K562 (cell line): ENCODE results near the gene GCSH. TPM values are rescaled to one million over a fixed set of nuclear protein-coding genes. Genes with fewer than 3 reads are reported as not detected.

Experiments
- ATAC-seq: fragments of 200-7000 bp; cut with Tn5 transposase; 3 replicates; pipeline ENCODE4 v1.9.1; 2020; ENCODE audit warnings: moderate library complexity
- Bru-seq: library from RNA; stranded (reverse); fragments of 400-500 nt; gene quantifications from one replicate; lab custom pipeline; 2021; lab: Mats Ljungman, UMichigan
- BruChase-seq, 2 experiments: library from RNA; stranded (reverse); fragments of 400-500 nt; gene quantifications; one replicate each; lab custom pipeline; 2021; lab: Mats Ljungman, UMichigan
- BruUV-seq: library from RNA; stranded (reverse); fragments of 400-500 nt; replicated peaks from 2 replicates; lab custom pipeline; 2021; lab: Mats Ljungman, UMichigan
- CTCF ChIA-PET: fragments of 300-600 bp; formaldehyde crosslinking; extraction: SDS; loops from one replicate; lab custom pipeline; 2021; ENCODE audit warnings: low intra/inter-chr PET ratio; lab: Yijun Ruan, JAX
- POLR2A ChIA-PET: fragments of 300-600, 350-650 bp; sonication (Branson Sonifier 250); formaldehyde crosslinking; extraction: SDS; loops from one replicate; lab custom pipeline; 2021; ENCODE audit warnings: antibody characterized with exemption, inconsistent platforms; lab: Yijun Ruan, JAX
- DNase-seq, 4 experiments: peaks; one replicate each; pipeline versions ENCODE4 v3.0.0 to v3.0.0-alpha.2; 2011 to 2018; ENCODE audit warnings: low spot score in 3 of 4, mixed read lengths in 3 of 4; ENCODE audit errors: extremely low read depth in 1 of 4
- FAIRE-seq: peaks from 2 replicates; lab custom pipeline; 2011; peaks lifted over from hg19 to GRCh38; lab: Jason Lieb, UNC
- H2AFZ ChIP-seq: 2 replicates; pipeline ENCODE4 v1.6.0; 2011; ENCODE audit warnings: low read depth, low read length, control low read depth, inconsistent platforms
- H3K27ac ChIP-seq: fragments of 200-600 bp; 3 replicates; pipeline ENCODE4 v1.8.0; 2011; ENCODE audit warnings: low read depth, mild to moderate bottlenecking, control low read depth, inconsistent platforms, low read length, moderate library complexity, mixed read lengths; ENCODE audit errors: extremely low read depth
- H3K27me3 ChIP-seq, 2 experiments: fragments of 300-600 bp in 1 of 2; 2 replicates in 1 of 2; 3 replicates in 1 of 2; pipeline versions ENCODE4 v1.6.0 to v1.8.0; 2011; ENCODE audit warnings: inconsistent platforms in 2 of 2, low read length in 2 of 2, mild to moderate bottlenecking in 1 of 2, mixed read lengths in 1 of 2, moderate library complexity in 1 of 2; ENCODE audit not compliant: control insufficient read depth in 2 of 2, insufficient read depth in 2 of 2
- H3K36me3 ChIP-seq: fragments of 300-600 bp; 3 replicates; pipeline ENCODE4 v1.8.0; 2011; ENCODE audit warnings: mild to moderate bottlenecking, low read length, inconsistent platforms; ENCODE audit not compliant: control insufficient read depth, insufficient read depth
- H3K4me1 ChIP-seq, 2 experiments: fragments of 200-600 bp in 1 of 2; replicated peaks in 1 of 2; 2 replicates in 1 of 2; 3 replicates in 1 of 2; pipeline versions ENCODE4 v1.5.1 to v1.8.0; 2011; ENCODE audit warnings: inconsistent platforms in 2 of 2, low read length in 2 of 2, mild to moderate bottlenecking in 1 of 2, mixed read lengths in 1 of 2, moderate library complexity in 1 of 2; ENCODE audit not compliant: control insufficient read depth in 2 of 2, insufficient read depth in 2 of 2
- H3K4me2 ChIP-seq: 2 replicates; pipeline ENCODE4 v1.6.1; 2011; ENCODE audit warnings: low read length, control low read depth, inconsistent platforms, mixed read lengths; ENCODE audit not compliant: insufficient read depth
- H3K4me3 ChIP-seq: fragments of 200-600 bp; sonication (generic), shearing (Covaris generic); 2 replicates; pipeline ENCODE4 v1.5.1; 2016; ENCODE audit warnings: control low read depth, inconsistent platforms
- H3K79me2 ChIP-seq: fragments of 200-600 bp; 3 replicates; pipeline ENCODE4 v1.8.0; 2011; ENCODE audit warnings: low read length, inconsistent platforms; ENCODE audit not compliant: control insufficient read depth, insufficient read depth
- H3K9ac ChIP-seq, 2 experiments: 2 replicates each; pipeline versions ENCODE4 v1.6.0 to v1.6.1; 2011; ENCODE audit warnings: low read depth in 2 of 2, low read length in 2 of 2, control low read depth in 1 of 2, inconsistent platforms in 1 of 2, mild to moderate bottlenecking in 1 of 2, mixed read lengths in 1 of 2; ENCODE audit not compliant: insufficient read depth in 1 of 2
- H3K9me1 ChIP-seq: one replicate; pipeline ENCODE4 v1.6.0; 2011; ENCODE audit warnings: inconsistent platforms, mild to moderate bottlenecking, low read length, moderate library complexity; ENCODE audit not compliant: control insufficient read depth, insufficient read depth
- H3K9me3 ChIP-seq: replicated peaks from 2 replicates; pipeline ENCODE4 v1.5.1; 2011; ENCODE audit warnings: low read depth, low read length, inconsistent platforms; ENCODE audit not compliant: control insufficient read depth, insufficient read depth
- H4K20me1 ChIP-seq: replicated peaks from 2 replicates; pipeline ENCODE4 v1.6.1; 2011; ENCODE audit warnings: low read length, inconsistent platforms, mixed read lengths; ENCODE audit not compliant: control insufficient read depth, insufficient read depth
- CHD1 ChIP-seq: fragments of 200-600 bp; sonication (generic); IDR thresholded peaks from one replicate; pipeline ENCODE4 v1.6.1; 2012; ENCODE audit warnings: mild to moderate bottlenecking, moderate library complexity, low read length, inconsistent platforms
- CXXC5 ChIP-seq: fragments of 250-450 bp; sonication (Bioruptor Pico); IDR thresholded peaks from 2 replicates; pipeline ENCODE4 v1.8.0; 2022; ENCODE audit warnings: inconsistent platforms, mild to moderate bottlenecking, moderate library complexity
- E2F3 ChIP-seq: fragments of 250-450 bp; sonication (Bioruptor Pico); IDR thresholded peaks from 2 replicates; pipeline ENCODE4 v1.4.0; 2020; ENCODE audit warnings: mild to moderate bottlenecking
- HDAC8 ChIP-seq: fragments of 450-650 bp; IDR thresholded peaks from 2 replicates; pipeline ENCODE4 v1.6.1; 2016; ENCODE audit warnings: mild to moderate bottlenecking, missing genetic modification characterization, moderate library complexity, missing compliant biosample characterization
- MTA3 ChIP-seq: fragments of 450-650 bp; formaldehyde crosslinking; IDR thresholded peaks from 2 replicates; pipeline ENCODE4 v1.6.1; 2017; ENCODE audit warnings: mild to moderate bottlenecking, borderline replicate concordance
- MXI1 ChIP-seq: IDR thresholded peaks from 2 replicates; pipeline ENCODE4 v1.6.1; 2011; ENCODE audit warnings: low read depth, mild to moderate bottlenecking, improper control_type of control experiment, low read length
- NR2F6 ChIP-seq: fragments of 450-650 bp; formaldehyde crosslinking; IDR thresholded peaks from 2 replicates; pipeline ENCODE4 v1.4.0; 2020; ENCODE audit warnings: mild to moderate bottlenecking
- SAFB ChIP-seq: fragments of 200-400 bp; formaldehyde crosslinking; IDR thresholded peaks from 2 replicates; pipeline ENCODE4 v1.6.1; 2017; ENCODE audit warnings: low read depth, low read length, borderline replicate concordance
- SOX6 ChIP-seq: fragments of 450-650 bp; IDR thresholded peaks from 2 replicates; pipeline ENCODE4 v1.6.1; 2014; ENCODE audit warnings: mild to moderate bottlenecking
- ZBTB7A ChIP-seq: IDR thresholded peaks from 2 replicates; pipeline ENCODE4 v1.6.1; 2011; ENCODE audit warnings: low read depth, mild to moderate bottlenecking, low read length, moderate library complexity, borderline replicate concordance; ENCODE audit not compliant: control insufficient read depth
- ZKSCAN8 ChIP-seq: fragments of 200-800 bp; sonication (Bioruptor generic); IDR thresholded peaks from 2 replicates; pipeline ENCODE4 v1.6.1; 2016; ENCODE audit warnings: missing genetic modification characterization, missing compliant biosample characterization
- WGBS: fragments of 100-300 bp; shearing (Covaris generic); methylation state at CpG from one replicate; pipeline ENCODE4 v1.1.6; 2016; ENCODE audit warnings: low coverage, mixed read lengths; ENCODE audit not compliant: insufficient coverage; ENCODE audit errors: missing lambda C conversion rate; 5-methylcytosine and 5-hydroxymethylcytosine counted together
- in situ Hi-C: fragments of 300-500 bp; cut with MboI; formaldehyde crosslinking; loops from 4 replicates; pipeline ENCODE4 v1.15.0; 2018; ENCODE audit warnings: inconsistent platforms, mixed read lengths
- intact Hi-C: fragments of 100-400 bp; cut with micrococcal nuclease; formaldehyde crosslinking; loops from 2 replicates; pipeline ENCODE4 v1.14.2; 2022
- long read RNA-seq, 3 experiments: library from polyadenylated mRNA in 2 of 3; library from RNA in 1 of 3; unstranded in 2 of 3; stranded (forward) in 1 of 3; transcript quantifications; one replicate each; pipeline ENCODE4 v2.0.0, GENCODE V29; 2019 to 2022
- polyA minus RNA-seq, 3 experiments: library from RNA; depleted of rRNA, polyadenylated mRNA; stranded (reverse); fragments of >200 nt; gene quantifications; 2 replicates each; pipeline ENCODE4 v1.2.3, GENCODE V29; 2011
- polyA plus RNA-seq, 8 experiments: library from polyadenylated mRNA; depleted of rRNA in 4 of 8; stranded (reverse) in 5 of 8; unstranded in 3 of 8; fragments of >200 nt; fragmentation: Nextera tagmentation in 2 of 8; fragmentation: Illumina TruSeq in 1 of 8; extraction: Ambion mirVana in 2 of 8; extraction: Trizol in 1 of 8; gene quantifications; 2 replicates each; pipeline versions ENCODE4 v1.2.1 to v1.2.3, GENCODE V29; 2011 to 2014; ENCODE audit warnings: inconsistent platforms in 1 of 8, missing spikeins in 1 of 8
- total RNA-seq, 7 experiments: library from RNA; depleted of rRNA in 6 of 7; stranded (reverse); fragments of >200 nt in 6 of 7; fragmentation: Illumina TruSeq in 2 of 7; extraction: Trizol in 2 of 7; gene quantifications; 2 replicates each; pipeline versions ENCODE4 v1.2.1 to v1.2.3, GENCODE V29; 2011 to 2021; ENCODE audit warnings: low replicate concordance in 1 of 7
- TF ChIP-seq, protein P1 (sequence below): fragments of 450-650 bp; IDR thresholded peaks from 2 replicates; pipeline ENCODE4 v1.6.1; 2016
- TF ChIP-seq, protein P2 (sequence below): sonication (generic); formaldehyde crosslinking; IDR thresholded peaks from 2 replicates; pipeline ENCODE4 v1.8.0; 2022; ENCODE audit warnings: mild to moderate bottlenecking, low read depth, missing genetic modification reagents

Gene GCSH
- 13.7 and 40.7 TPM in 2 replicates for total RNA-seq (2011; cell fraction: chromatin; rRNA removed; ENCODE audit: low replicate concordance)
- 12.3 and 14.3 TPM in 2 replicates for total RNA-seq (2011; cell fraction: nucleolus; rRNA removed)
- 27.1 and 44.8 TPM in 2 replicates for total RNA-seq (2011; cell fraction: nucleoplasm; rRNA removed)
- total RNA-seq (2014; rRNA removed) (61.0 and 69.3 TPM in 2 replicates), total RNA-seq (2014; rRNA removed; fragmentation: Illumina TruSeq; extraction: Trizol) (121 and 129 TPM in 2 replicates), total RNA-seq (2015; rRNA removed; fragmentation: Illumina TruSeq; extraction: Trizol) (108 and 119 TPM in 2 replicates), total RNA-seq (2021) (89.0 and 89.7 TPM in 2 replicates), polyA plus RNA-seq (2011; rRNA removed) (33.2 and 61.1 TPM in 2 replicates), polyA plus RNA-seq (2014; fragmentation: Illumina TruSeq; extraction: Trizol) (94.4 and 109 TPM in 2 replicates), polyA plus RNA-seq (2014; fragmentation: Nextera tagmentation; extraction: Ambion mirVana) (10 to 100 TPM; 35.0 to 35.2 TPM), polyA plus RNA-seq (2014; rRNA removed) (115 TPM in 2 replicates), polyA minus RNA-seq (2011; rRNA and poly(A)+ RNA removed) (18.0 and 18.4 TPM in 2 replicates), Bru-seq, nascent RNA (percentile 92 among the genes with signal in this experiment), BruChase-seq, experiment 1, labeled RNA remaining after a 2-hour chase (percentile 90 among the genes with signal in this experiment), BruChase-seq, experiment 2, labeled RNA remaining after a 6-hour chase (percentile 84 among the genes with signal in this experiment)
- polyA plus RNA-seq (2011; cell fraction: cytosol; rRNA removed) = 17.5 and 17.8 TPM in 2 replicates
- polyA plus RNA-seq (2011; cell fraction: nucleus; rRNA removed) = 11.1 and 13.3 TPM in 2 replicates
- 42.4 and 83.6 TPM in 2 replicates for polyA plus RNA-seq (2012)
- 19.1 and 20.1 TPM in 2 replicates for polyA minus RNA-seq (2011; cell fraction: cytosol; rRNA and poly(A)+ RNA removed)
- 8.9 and 13.0 TPM in 2 replicates for polyA minus RNA-seq (2011; cell fraction: nucleus; rRNA and poly(A)+ RNA removed)
- long read RNA-seq, experiment 1, transcript GCSH-202 (3 exons, 403 nt) = minor isoform, 8 of 285 reads
- long read RNA-seq, experiment 1, transcript GCSH-201 (5 exons, 1,597 nt) = major isoform, 239 of 285 reads
- long read RNA-seq, experiment 1, transcript GCSH-208 (4 exons, 2,537 nt) = minor isoform, 9 of 285 reads
- long read RNA-seq, experiment 1, transcript GCSH-203 (4 exons, 975 nt) = minor isoform, 5 of 285 reads
- long read RNA-seq, experiment 1, partial matches to known transcripts = 6 of 285 reads
- long read RNA-seq, experiment 1, other reads (novel, unspliced or antisense) = 17 of 285 reads
- long read RNA-seq, experiment 2, transcript GCSH-202 (3 exons, 403 nt) = minor isoform, 8 of 87 reads
- long read RNA-seq, experiment 2, transcript GCSH-201 (5 exons, 1,597 nt) = major isoform, 67 of 87 reads
- long read RNA-seq, experiment 2, partial matches to known transcripts = 0 of 87 reads
- long read RNA-seq, experiment 2, other reads (novel, unspliced or antisense) = 9 of 87 reads
- long read RNA-seq, experiment 3, transcript GCSH-201 (5 exons, 1,597 nt) = major isoform, 158 of 170 reads
- long read RNA-seq, experiment 3, transcript GCSH-202 (3 exons, 403 nt) = minor isoform, 5 of 170 reads
- long read RNA-seq, experiment 3, partial matches to known transcripts = 1 of 170 reads
- long read RNA-seq, experiment 3, other reads (novel, unspliced or antisense) = 1 of 170 reads

DNA sequence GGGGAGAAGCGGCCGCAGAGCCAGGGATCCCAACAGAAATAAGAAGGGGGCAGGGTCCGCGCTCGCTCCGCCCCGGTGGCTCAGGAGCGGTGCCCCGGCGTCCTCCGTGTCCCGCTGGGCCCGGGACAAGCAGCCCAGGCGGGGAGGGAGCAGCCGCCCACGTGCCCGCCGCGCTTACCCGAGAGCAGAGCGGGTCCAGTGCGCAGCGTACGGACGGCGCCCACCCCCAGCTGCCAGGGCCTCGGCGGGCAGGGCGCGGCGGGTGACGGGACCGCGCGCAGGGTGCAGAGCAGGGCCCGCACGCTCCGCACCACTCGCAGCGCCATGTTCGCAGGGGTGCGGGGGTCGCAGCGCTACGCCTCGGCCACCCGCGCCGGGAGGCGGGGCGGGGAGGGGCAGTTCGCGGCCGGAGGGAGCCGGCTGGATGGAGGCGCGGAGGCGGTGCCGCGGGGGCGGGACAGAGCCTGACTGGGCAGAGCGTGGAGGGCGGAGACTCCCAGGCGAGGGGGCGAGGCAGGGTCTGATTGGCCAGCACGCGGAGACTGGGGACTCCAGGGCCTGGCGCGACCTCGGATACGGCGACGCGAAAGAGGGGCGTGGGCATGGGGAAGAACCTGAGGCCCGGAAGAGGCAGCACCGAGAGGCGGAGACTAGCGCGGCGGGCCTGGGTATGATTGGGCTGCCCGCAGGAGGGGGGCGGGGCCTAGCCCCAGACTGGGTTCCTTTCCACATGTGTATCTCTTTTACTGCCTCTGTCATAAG is at the start of gene GCSH:
Gene GCSH, minus strand, starts transcription at position 443 of the 762 bp plus-strand sequence. Its CDS starts 117 bp downstream, at position 326.
- no TSS peak for BruUV-seq
- ATAC-seq (peak; percentile 98), DNase-seq (peak; percentile 99 to 100 (median 99)), FAIRE-seq (peak; percentile 97)
- intact Hi-C loops = loop anchor here (1.0 to 5.0 kb wide), 3 partner anchors 19 to 89 kb away; partner anchors contain the start of genes ATMIN, C16orf46 and CENPN
- Histone ChIP-seq H3K9me3 (no peaks in the 10 kb centered on the region), H3K27ac (peak within 1 kb of the TSS; percentile 92), H4K20me1 (no peaks in the 10 kb centered on the region), H3K4me2 (peak within 1 kb of the TSS; percentile 78), H3K27me3 (no peaks in the 10 kb centered on the region), H3K36me3 (peaks cover 25% of the 10 kb centered on the region; the same call in 2 of the 3 replicates), H2AFZ (peak within 1 kb of the TSS; percentile 94), H3K9me1 (no peaks in the 10 kb centered on the region), H3K4me1 (peaks cover 21 to 26% of the 10 kb centered on the region in 2 experiments), H3K9ac (peak within 1 kb of the TSS; percentile 81 to 97), H3K4me3 (peak within 1 kb of the TSS; percentile 93), H3K79me2 (peaks cover 50% of the 10 kb centered on the region)
- under 1% methylated on average over 61 of the region's 83 CpGs for WGBS
- ChIA-PET CTCF (interaction anchor here (0.6 kb wide), 1 partner anchor 61 kb away, joined by 6 read pairs; no protein-coding TSS in a partner anchor), POLR2A (interaction anchor here (1.6 kb wide), 1 partner anchor 77 kb away, joined by 3 read pairs; no protein-coding TSS in a partner anchor)
- in situ Hi-C loops = no loop called here
- TF ChIP-seq MXI1 (peak; percentile 61; the same call in 1 of the 2 replicates), MTA3 (peak; percentile 82; the same call in 1 of the 2 replicates), CHD1 (peak; percentile 1), ZKSCAN8 (no peak), NR2F6 (no peak), SOX6 (no peak), HDAC8 (peak; percentile 68), E2F3 (CRISPR knock-in tag) (peak; percentile 85), CXXC5 (CRISPR knock-in tag) (peak; percentile 79), SAFB (0 out of 2 replicates have a peak, but pooled peaks have one; percentile 20), ZBTB7A (peak; percentile 90)
- TF ChIP-seq, protein P1, sequence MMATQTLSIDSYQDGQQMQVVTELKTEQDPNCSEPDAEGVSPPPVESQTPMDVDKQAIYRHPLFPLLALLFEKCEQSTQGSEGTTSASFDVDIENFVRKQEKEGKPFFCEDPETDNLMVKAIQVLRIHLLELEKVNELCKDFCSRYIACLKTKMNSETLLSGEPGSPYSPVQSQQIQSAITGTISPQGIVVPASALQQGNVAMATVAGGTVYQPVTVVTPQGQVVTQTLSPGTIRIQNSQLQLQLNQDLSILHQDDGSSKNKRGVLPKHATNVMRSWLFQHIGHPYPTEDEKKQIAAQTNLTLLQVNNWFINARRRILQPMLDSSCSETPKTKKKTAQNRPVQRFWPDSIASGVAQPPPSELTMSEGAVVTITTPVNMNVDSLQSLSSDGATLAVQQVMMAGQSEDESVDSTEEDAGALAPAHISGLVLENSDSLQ = peak; percentile 68
- TF ChIP-seq, protein P2, sequence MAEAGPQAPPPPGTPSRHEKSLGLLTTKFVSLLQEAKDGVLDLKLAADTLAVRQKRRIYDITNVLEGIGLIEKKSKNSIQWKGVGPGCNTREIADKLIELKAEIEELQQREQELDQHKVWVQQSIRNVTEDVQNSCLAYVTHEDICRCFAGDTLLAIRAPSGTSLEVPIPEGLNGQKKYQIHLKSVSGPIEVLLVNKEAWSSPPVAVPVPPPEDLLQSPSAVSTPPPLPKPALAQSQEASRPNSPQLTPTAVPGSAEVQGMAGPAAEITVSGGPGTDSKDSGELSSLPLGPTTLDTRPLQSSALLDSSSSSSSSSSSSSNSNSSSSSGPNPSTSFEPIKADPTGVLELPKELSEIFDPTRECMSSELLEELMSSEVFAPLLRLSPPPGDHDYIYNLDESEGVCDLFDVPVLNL = peak; percentile 55
